GM18909 (cell line): Measurements from ENCODE around the gene KCNJ1.
A peak's percentile ranks its signal among the peaks of the same experiment; 100 is the strongest.

Experiments used
- ATAC-seq: cut with Tn5 transposase; IDR thresholded peaks from one replicate; pipeline ENCODE4 v1.9.1; 2021; ENCODE audit warnings: mild to moderate bottlenecking; ENCODE audit not compliant: unreplicated experiment, poor library complexity

KCNJ1 gene

DNA sequence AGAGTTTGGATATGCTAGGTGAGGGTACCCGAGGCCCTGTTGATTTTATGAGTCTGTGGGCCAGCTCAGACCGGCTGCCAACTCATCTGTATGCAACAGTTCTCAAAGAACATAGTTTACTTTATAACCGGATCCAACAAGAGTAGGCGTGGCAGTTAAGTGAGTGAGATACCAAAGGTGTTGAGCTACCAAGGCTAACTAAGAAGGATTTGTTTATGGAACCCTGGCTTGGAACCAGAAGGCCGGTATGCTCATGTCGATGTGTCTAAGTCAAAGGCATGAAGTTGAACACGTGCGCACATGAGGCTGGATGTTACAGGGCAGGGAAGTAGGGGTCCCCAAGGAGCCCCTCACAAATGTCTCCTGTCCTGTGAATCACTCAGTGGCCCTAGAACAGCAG lies at the start of gene KCNJ1:
Gene KCNJ1 (minus strand): TSS at position 20 of the 400 bp plus-strand sequence. CDS start 27,053 bp downstream, outside the sequence.
- ATAC-seq: no peak

DNA sequence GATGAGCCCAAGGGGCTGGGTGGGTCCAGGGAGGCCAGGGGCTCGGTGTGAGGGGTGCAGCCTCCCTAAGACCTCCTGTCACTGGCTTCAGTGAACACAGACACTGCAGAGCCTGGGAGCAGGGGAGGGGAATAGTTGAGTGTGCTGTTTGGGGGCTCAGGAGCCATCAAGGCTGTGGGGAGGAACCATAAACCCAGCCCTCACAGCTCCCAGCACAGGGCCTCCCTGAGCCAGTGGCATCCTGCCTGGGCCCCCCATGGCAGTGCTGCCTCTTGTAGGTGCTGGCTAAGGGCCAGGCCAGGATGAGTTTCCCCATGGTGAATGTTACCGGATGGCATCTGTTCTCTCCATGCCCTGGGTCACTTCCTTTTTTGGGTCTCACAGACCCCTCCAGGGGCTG lies 49.6 kb upstream of the KCNJ1 start:
- ATAC-seq: no peak

- no peak for ATAC-seq
Measured at GRCh38 chr11:128916037-128916572, 49.0 kb upstream of the KCNJ1 start.

DNA sequence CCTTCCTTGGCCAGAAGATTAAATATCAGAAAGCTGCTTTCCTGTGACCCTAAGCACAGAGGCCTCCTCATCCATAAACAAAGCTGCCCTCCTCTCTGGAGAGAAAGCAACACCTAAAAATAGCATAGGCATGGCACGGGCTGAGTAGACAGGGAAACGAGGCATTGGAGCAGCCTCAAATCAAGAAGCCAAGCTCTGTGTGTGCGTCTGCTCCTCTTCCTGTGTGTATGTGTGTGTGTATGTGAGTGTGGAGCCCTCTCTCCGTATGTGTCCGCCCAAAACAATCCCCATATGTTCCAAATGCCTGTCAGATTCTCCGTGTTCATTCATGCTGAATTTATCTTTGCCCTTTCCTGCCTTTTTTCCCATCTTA lies 48.0 kb upstream of the KCNJ1 start:
- ATAC-seq: no peak

- ATAC-seq: no peak
Measured at GRCh38 chr11:128914216-128915148, 47.4 kb upstream of the KCNJ1 start.

DNA sequence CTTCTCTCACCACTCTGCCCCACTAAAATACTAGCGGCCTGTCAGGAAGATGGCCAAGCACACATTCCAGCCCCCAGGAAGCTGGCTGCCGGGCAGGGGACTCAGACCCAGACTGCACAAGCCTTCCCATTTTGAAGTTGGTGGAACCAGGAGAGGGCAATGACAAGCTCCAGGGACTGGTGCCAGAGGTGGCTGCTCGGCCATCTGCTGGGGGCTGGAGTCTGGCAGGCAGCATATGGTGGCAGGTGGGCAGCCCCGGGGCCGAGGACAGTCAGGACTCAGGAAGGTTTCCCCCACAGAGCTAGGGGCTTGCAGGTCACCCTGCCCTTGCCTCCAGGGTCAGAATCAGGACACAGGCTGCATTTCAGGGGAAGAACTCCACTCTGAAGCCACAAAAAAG lies 46.7 kb upstream of the KCNJ1 start:
- ATAC-seq: no peak

- no peak for ATAC-seq
Measured at GRCh38 chr11:128911701-128912100, 44.6 kb upstream of the KCNJ1 start.

GRCh38 chr11:128911239-128911638 lies 44.1 kb upstream of the KCNJ1 start:
- ATAC-seq: no peak

GRCh38 chr11:128910576-128910975 lies 43.5 kb upstream of the KCNJ1 start:
- ATAC-seq: no peak

DNA sequence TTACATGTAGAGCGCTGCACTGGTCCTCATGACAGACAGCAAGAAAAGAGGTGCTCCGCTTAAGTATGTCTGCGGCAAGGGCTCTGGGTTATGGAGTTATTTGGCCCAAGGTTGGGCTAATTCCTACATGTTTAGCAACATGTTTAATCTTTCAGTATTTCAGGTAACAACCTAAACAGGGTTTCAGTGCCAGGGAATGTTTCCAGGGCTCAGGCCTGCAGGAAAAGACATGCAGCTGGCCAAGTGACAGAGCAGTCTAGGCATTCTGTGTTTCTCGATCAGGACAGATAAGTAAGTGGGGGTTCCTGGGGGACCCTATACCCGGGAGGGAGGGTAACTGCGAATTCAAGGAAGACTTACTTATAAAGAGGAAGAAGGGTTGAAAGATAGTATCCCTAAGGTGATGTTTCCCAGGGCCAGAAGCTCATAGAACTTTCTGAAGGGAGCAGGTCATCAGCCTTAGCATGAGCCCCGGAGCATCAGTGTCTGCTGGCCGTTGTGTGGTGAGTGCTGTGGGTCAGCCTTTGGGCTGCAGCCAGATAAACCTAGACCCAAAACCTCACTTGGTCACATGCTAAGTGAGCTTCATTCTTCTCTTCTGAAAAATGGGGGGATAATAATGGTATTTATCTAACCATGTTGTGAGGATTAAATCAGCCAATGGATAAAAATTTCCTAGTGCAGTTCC lies 42.5 kb upstream of the KCNJ1 start:
- no peak for ATAC-seq

GRCh38 chr11:128908391-128909246 lies 41.5 kb upstream of the KCNJ1 start:
- ATAC-seq: no peak

- no peak for ATAC-seq
Measured at GRCh38 chr11:128907585-128907984, 40.5 kb upstream of the KCNJ1 start.

DNA sequence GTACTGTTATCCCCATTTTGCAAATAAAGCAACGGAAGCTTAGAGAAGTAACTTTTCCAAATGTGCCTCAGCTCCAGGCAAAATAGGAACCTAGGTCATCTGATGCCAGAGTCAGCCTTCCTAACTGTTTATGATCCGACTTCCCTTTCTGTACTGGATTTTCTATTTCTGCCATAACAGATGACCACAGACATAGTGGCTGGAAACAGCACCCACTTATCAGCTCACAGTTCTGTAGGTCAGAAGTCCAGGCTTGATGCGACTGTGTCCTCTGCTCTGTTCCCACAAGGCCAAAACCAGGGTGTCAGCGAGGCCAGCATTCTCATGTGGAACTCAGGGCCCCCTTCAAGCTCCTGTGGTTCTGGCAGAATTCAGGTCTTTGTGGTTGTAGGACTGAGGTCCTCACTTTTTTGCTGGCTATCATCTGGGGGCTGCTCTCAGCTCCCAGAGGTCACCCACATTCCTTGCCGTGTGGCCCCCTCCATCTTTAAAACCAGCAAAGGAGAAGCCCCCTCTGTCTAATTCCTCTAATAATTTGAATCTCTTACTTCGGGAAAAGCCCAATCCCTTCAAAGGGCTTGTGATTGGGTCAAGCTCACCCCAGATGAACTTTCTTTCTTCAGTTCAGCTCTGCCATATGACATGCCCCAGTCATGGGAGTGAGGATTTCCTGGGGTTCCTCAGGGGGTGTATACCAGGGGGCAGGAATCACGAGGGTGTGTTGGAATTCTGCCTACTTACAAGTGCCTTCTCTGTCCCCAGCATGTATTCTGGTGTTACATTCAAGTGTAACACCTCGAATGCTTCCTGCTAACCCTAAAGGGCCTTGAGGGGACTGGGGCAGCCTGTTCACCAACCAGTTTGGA lies 39.3 kb upstream of the KCNJ1 start:
- no peak for ATAC-seq

DNA sequence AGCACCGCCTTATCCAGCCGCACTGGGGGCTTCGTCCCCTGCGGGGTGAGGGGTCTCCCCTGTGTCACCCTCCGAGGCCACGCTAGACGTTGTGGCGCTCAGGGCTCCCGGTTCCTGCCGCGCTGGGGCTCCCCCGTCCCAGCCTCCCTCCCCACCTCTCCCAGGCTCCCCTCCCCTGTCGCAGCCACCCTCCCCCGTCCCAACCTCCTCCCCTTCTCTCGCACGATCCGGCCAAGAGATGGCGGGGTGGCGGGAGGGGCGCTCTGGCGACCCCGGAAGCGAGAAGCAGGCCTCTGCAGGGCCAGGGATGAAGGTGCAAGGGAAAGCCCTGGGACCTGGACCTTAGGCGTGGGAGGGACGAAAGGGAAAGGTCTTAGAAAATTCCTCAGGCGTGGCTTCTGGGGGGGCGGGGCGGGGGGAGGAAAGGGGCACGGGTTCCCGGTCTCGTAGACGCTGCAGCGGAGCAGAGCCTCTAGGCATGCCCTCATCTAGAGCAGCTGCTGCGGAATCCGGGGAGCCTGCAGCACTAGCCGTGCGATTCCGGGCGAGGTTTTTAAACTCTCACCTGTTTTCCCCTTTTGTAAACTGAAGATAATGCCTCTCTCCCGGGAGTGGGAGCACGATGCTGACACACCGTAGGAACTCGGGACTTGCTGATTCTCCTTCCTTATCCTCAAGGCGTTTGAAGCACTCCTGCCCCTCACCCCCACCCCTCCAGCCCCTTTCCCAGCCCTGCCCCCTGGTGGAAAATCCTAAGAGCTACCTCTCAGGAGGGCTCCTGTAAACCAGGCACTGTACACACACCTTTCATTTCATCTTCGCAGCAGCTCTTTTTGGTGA lies 38.5 kb upstream of the KCNJ1 start:
- ATAC-seq: peak; percentile 51

DNA sequence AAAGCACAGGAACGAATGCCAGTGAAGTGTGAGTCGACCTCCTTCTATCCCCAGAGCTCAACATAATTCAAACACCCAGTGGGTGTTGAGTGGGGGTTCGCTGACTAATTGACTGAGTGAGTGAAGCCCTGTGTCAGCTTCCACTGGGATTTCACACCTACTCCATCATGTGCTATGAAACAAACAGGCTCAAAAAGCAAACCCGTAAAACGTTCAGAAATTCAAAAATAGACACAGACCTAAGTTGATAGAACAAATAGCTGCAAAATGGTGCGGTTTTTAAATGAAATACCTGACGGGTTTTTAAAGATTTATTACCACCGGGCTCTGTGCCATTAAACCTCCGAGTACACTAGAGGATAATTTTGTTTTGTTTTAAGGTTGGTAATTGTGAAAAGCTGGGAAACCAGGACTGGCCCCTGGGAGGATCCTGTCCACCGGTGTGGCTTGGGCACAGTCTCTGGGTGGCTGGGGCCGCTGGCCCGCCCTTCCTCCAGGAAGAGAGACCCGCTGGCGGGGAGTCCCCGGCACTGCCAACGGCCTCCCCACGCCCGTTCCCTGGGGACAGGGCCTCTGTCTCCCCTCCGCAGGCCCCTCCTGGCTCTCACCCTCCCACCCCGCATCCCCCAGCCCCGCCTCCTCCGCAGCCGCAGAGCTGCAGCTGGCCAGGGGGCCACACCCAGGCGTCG lies 37.7 kb upstream of the KCNJ1 start:
- ATAC-seq: peak; percentile 59

GRCh38 chr11:128904303-128904655 lies 37.2 kb upstream of the KCNJ1 start:
- no peak for ATAC-seq

- ATAC-seq: no peak
Measured at GRCh38 chr11:128903248-128904061, 36.4 kb upstream of the KCNJ1 start.
